Stomach (tissue), 9 donors: ENCODE measurements around the gene SPRING1. TPM values are rescaled to one million over a fixed set of nuclear protein-coding genes. Genes with fewer than 3 reads are reported as not detected.

Experiments used
- DNase-seq, 2 donors: peaks; one replicate each; pipeline versions ENCODE4 v3.0.0 to v3.0.0-alpha.2; 2013 to 2019
- H3K27ac ChIP-seq, 5 donors: fragments of 200-600 bp in 4 of 5; sonication (generic) in 4 of 5; one replicate each; pipeline ENCODE4 v1.5.1; 2013 to 2019; ENCODE audit warnings: mild to moderate bottlenecking in 1 of 5, moderate library complexity in 1 of 5
- H3K27me3 ChIP-seq, 3 donors: fragments of 200-600 bp; sonication (generic); one replicate each; pipeline ENCODE4 v1.5.1; 2017 to 2019; ENCODE audit warnings: mixed run types in 1 of 3
- H3K36me3 ChIP-seq, 4 donors: fragments of 200-600 bp; sonication (generic); 1 replicate in 3 of 4; 2 replicates in 1 of 4; pipeline ENCODE4 v1.5.1; 2016 to 2019
- H3K4me1 ChIP-seq, 4 donors: fragments of 200-600 bp; sonication (generic); one replicate each; pipeline ENCODE4 v1.5.1; 2016 to 2019
- H3K4me3 ChIP-seq, 4 donors: fragments of 200-600 bp; sonication (generic) in 3 of 4; one replicate each; pipeline ENCODE4 v1.5.1; 2016 to 2019; ENCODE audit warnings: mild to moderate bottlenecking in 1 of 4
- H3K9me3 ChIP-seq, 4 donors: fragments of 200-600 bp; sonication (generic); one replicate each; pipeline ENCODE4 v1.5.1; 2016 to 2019
- EP300 ChIP-seq: sonication (generic); formaldehyde crosslinking; IDR thresholded peaks from one replicate; pipeline ENCODE4 v1.6.1; 2017; ENCODE audit warnings: antibody characterized with exemption
- POLR2A ChIP-seq, 4 donors: fragments of 450-650 bp; IDR thresholded peaks; one replicate each; pipeline ENCODE4 v1.6.1; 2016; ENCODE audit warnings: antibody characterized with exemption in 4 of 4, control low read depth in 2 of 4, mild to moderate bottlenecking in 1 of 4, moderate library complexity in 1 of 4
- POLR2AphosphoS5 ChIP-seq, 3 donors: sonication (generic); formaldehyde crosslinking; IDR thresholded peaks; one replicate each; pipeline ENCODE4 v1.6.1; 2016; ENCODE audit warnings: antibody characterized with exemption in 3 of 3
- WGBS, 5 donors: extraction: QIAGEN DNeasy Blood & Tissue Kit in 3 of 5; methylation state at CpG; one replicate each; pipeline versions ENCODE4 v1.1.5 to v1.1.7; 2013 to 2018; 5-methylcytosine and 5-hydroxymethylcytosine counted together
- intact Hi-C: fragments of 100-400 bp; cut with DNase I; formaldehyde crosslinking; loops from one replicate; pipeline ENCODE4 v1.15.1; 2023; ENCODE audit warnings: low total_unique reads
- polyA plus RNA-seq, 3 donors: library from polyadenylated mRNA; stranded (reverse); fragments of 200-250 nt; gene quantifications; one replicate each; pipeline ENCODE4 v1.2.3, GENCODE V29; 2013
- total RNA-seq, 5 donors: library from RNA; depleted of rRNA; stranded (reverse); fragments of >200 nt; gene quantifications; one replicate each; pipeline versions ENCODE4 v1.1.0 to v1.2.3, GENCODE V29; 2014 to 2016
- TF ChIP-seq, protein P1 (sequence below), 7 experiments: fragments of 450-650 bp in 4 of 7; fragments of 200-600 bp in 3 of 7; sonication (generic) in 3 of 7; IDR thresholded peaks; one replicate each; pipeline ENCODE4 v1.5.1; 2016 to 2019; ENCODE audit warnings: antibody characterized with exemption in 7 of 7, control low read depth in 2 of 7, mild to moderate bottlenecking in 1 of 7
- donor health status: healthy with polysubstance abuse.
- donor health status: Bipolar disorder and iron deficiency.
- donor health status: healthy.

SPRING1 gene
- total and polyA plus RNA-seq, 8 donors: 1.2 to 124 (median 23.4) TPM

DNA sequence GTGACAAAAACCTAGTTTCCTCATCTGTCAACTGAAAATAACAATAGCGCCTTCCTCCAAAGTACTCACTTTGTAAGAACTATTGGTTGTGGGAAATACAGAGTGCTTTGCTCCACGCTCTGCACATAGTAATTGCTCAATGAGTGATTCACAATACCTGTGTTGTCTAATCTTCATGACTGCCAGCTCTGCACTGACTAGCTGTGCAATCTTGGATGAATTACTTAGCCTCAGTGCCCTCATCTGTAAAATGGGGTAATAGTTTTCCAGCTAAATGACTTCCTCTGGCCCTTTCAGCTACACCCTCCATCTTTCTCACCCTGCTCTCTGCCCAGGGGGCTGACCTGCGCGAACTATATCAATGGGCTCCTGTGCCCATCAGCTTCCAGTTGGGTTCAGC lies 43.1 kb upstream of the SPRING1 start:
- no peak for DNase-seq
- no peak overlapping the region for H3K27ac ChIP-seq
- no peaks in the 10 kb centered on the region for H3K36me3 ChIP-seq
- no peaks in the 10 kb centered on the region for H3K27me3 ChIP-seq
- H3K4me3 ChIP-seq: no peak overlapping the region
- intact Hi-C loops: no loop called here
- no peaks in the 10 kb centered on the region for H3K9me3 ChIP-seq
- H3K4me1 ChIP-seq: no peaks in the 10 kb centered on the region
- WGBS, 5 donors: 72 to 88% (median 75%) methylated on average over 4 of the region's 4 CpGs
- TF ChIP-seq, protein P1, sequence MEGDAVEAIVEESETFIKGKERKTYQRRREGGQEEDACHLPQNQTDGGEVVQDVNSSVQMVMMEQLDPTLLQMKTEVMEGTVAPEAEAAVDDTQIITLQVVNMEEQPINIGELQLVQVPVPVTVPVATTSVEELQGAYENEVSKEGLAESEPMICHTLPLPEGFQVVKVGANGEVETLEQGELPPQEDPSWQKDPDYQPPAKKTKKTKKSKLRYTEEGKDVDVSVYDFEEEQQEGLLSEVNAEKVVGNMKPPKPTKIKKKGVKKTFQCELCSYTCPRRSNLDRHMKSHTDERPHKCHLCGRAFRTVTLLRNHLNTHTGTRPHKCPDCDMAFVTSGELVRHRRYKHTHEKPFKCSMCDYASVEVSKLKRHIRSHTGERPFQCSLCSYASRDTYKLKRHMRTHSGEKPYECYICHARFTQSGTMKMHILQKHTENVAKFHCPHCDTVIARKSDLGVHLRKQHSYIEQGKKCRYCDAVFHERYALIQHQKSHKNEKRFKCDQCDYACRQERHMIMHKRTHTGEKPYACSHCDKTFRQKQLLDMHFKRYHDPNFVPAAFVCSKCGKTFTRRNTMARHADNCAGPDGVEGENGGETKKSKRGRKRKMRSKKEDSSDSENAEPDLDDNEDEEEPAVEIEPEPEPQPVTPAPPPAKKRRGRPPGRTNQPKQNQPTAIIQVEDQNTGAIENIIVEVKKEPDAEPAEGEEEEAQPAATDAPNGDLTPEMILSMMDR (IDR thresholded peaks at IDR 0.05): no peak
- TF ChIP-seq POLR2A (IDR thresholded peaks at IDR 0.05) (no peak), EP300 (no peak), POLR2AphosphoS5 (IDR thresholded peaks at IDR 0.05) (no peak)

DNA sequence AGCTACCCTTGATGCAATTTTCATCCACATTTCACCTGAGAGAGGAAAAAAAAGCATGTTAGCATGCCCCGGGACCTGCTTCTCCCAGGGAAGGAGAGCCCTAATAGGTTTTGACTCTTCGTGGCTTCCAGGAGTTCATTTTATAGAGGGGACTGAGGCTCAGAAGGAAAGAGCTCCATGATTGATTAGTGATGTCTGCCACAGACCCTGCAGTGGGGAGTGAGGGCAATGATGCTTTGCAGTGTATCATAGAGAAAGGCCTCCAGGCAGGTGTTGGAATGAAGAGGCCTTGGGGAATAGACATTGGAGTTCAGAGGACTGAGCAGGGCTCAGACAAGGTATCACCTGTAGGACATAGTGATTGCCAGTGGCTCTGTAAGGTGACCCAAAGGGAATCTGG lies 41.7 kb upstream of the SPRING1 start:
- H3K27ac ChIP-seq: no peak overlapping the region
- no peaks in the 10 kb centered on the region for H3K9me3 ChIP-seq
- TF ChIP-seq POLR2AphosphoS5 (IDR thresholded peaks at IDR 0.05) (no peak), EP300 (no peak), POLR2A (IDR thresholded peaks at IDR 0.05) (no peak)
- TF ChIP-seq, protein P1 (IDR thresholded peaks at IDR 0.05): no peak
- intact Hi-C loops: no loop called here
- no peak for DNase-seq
- no peaks in the 10 kb centered on the region for H3K27me3 ChIP-seq
- no peaks in the 10 kb centered on the region for H3K4me1 ChIP-seq
- 93 to 100% (median 93%) methylated on average over 2 of the region's 2 CpGs for WGBS, 5 donors
- no peak overlapping the region for H3K4me3 ChIP-seq
- no peaks in the 10 kb centered on the region for H3K36me3 ChIP-seq

DNA sequence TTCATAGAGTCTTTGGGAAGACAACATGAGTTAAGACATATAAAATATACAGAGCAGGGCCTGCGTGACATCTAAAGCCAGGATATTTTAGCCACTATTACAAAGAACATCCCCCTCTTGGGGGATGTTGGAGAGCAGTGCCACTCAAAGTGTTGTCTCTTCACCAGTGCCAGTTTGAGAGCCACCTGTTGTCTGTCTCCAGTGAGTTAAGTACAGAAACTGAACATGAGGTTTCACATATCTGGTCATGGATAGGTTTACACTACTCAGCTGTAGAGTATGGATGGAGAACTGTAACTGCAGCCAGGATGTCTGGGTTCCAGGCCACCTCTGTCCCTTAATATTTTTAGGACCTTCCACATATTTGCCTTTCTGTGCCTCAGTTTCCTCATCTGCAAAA lies 39.4 kb upstream of the SPRING1 start:
- no peaks in the 10 kb centered on the region for H3K4me1 ChIP-seq
- intact Hi-C loops: no loop called here
- no peak for TF ChIP-seq POLR2AphosphoS5 (IDR thresholded peaks at IDR 0.05)
- TF ChIP-seq EP300: no peak
- no peak for TF ChIP-seq POLR2A (IDR thresholded peaks at IDR 0.05)
- TF ChIP-seq, protein P1 (IDR thresholded peaks at IDR 0.05): no peak

DNA sequence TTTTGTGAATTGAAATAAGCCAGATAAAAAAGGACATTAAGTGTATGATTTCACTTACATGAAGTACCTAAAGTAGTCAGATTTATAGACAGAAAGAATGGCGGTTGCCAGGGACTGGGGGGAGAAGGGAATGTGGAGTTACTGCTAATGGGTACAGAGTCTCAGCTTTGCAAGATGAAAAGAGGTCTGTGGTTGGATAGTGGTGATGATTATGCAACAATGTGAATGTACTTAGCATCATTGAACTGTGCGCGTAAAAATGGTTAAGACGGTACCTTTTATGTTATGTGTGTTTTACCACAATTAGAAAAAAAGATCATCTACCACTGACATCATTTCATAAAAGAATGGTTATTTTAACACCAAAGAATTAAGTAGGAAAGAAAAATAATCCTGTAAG lies 36.2 kb upstream of the SPRING1 start:
- H3K36me3 ChIP-seq: no peaks in the 10 kb centered on the region
- no peaks in the 10 kb centered on the region for H3K27me3 ChIP-seq
- no peak overlapping the region for H3K4me3 ChIP-seq
- WGBS, 5 donors: 69 to 83% (median 72%) methylated on average over 4 of the region's 4 CpGs
- intact Hi-C loops: no loop called here
- H3K27ac ChIP-seq: no peak overlapping the region
- TF ChIP-seq POLR2AphosphoS5 (IDR thresholded peaks at IDR 0.05) (no peak), EP300 (no peak), POLR2A (IDR thresholded peaks at IDR 0.05) (no peak)
- TF ChIP-seq, protein P1 (IDR thresholded peaks at IDR 0.05): no peak
- H3K4me1 ChIP-seq: no peaks in the 10 kb centered on the region
- no peak for DNase-seq
- no peaks in the 10 kb centered on the region for H3K9me3 ChIP-seq

More for the DNA sequence above, 39.4 kb upstream of the SPRING1 start:
- 91 to 100% (median 95%) methylated on average over 1 of the region's 1 CpG for WGBS, 5 donors
- Histone ChIP-seq H3K36me3 (no peaks in the 10 kb centered on the region), H3K9me3 (no peaks in the 10 kb centered on the region), H3K27ac (no peak overlapping the region), H3K4me3 (no peak overlapping the region), H3K27me3 (no peaks in the 10 kb centered on the region)
- DNase-seq: no peak
